Transverse colon (tissue), 4 donors: ENCODE data around the gene GAREM1.

Experiments
- EP300 ChIP-seq: sonication (generic); formaldehyde crosslinking; IDR thresholded peaks from one replicate; pipeline ENCODE4 v1.6.1; 2017; ENCODE audit warnings: antibody characterized with exemption, low read depth
- POLR2A ChIP-seq: fragments of 450-650 bp; IDR thresholded peaks from one replicate; pipeline ENCODE4 v1.6.1; 2016; ENCODE audit warnings: antibody characterized with exemption, mild to moderate bottlenecking, moderate library complexity
- POLR2AphosphoS5 ChIP-seq, 3 donors: sonication (generic); formaldehyde crosslinking; IDR thresholded peaks; one replicate each; pipeline ENCODE4 v1.6.1; 2016; ENCODE audit warnings: antibody characterized with exemption in 3 of 3
- TF ChIP-seq, protein P1 (sequence below), 5 experiments: fragments of 200-600 bp in 3 of 5; fragments of 450-650 bp in 2 of 5; sonication (generic) in 3 of 5; IDR thresholded peaks; 1 replicate in 2 of 5; 2 replicates in 3 of 5; pipeline ENCODE4 v1.5.1; 2016 to 2017; ENCODE audit warnings: antibody characterized with exemption in 5 of 5, inconsistent platforms in 3 of 5, mild to moderate bottlenecking in 2 of 5, moderate library complexity in 1 of 5

GRCh38 chr18:32264401-32264800 is 206.3 kb downstream of the GAREM1 start:
- no peak for TF ChIP-seq EP300
- TF ChIP-seq, protein P1, sequence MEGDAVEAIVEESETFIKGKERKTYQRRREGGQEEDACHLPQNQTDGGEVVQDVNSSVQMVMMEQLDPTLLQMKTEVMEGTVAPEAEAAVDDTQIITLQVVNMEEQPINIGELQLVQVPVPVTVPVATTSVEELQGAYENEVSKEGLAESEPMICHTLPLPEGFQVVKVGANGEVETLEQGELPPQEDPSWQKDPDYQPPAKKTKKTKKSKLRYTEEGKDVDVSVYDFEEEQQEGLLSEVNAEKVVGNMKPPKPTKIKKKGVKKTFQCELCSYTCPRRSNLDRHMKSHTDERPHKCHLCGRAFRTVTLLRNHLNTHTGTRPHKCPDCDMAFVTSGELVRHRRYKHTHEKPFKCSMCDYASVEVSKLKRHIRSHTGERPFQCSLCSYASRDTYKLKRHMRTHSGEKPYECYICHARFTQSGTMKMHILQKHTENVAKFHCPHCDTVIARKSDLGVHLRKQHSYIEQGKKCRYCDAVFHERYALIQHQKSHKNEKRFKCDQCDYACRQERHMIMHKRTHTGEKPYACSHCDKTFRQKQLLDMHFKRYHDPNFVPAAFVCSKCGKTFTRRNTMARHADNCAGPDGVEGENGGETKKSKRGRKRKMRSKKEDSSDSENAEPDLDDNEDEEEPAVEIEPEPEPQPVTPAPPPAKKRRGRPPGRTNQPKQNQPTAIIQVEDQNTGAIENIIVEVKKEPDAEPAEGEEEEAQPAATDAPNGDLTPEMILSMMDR (IDR thresholded peaks at IDR 0.05): no peak
- no peak for TF ChIP-seq POLR2A
- no peak for TF ChIP-seq POLR2AphosphoS5 (IDR thresholded peaks at IDR 0.05)
